ENCODE data around the gene TATDN2.
"Not testable (repeated sequence)": the region's sequence is repeated elsewhere in the genome, so short reads cannot be mapped to it uniquely, and the experiment has no call there.

The TATDN2 gene

DNA sequence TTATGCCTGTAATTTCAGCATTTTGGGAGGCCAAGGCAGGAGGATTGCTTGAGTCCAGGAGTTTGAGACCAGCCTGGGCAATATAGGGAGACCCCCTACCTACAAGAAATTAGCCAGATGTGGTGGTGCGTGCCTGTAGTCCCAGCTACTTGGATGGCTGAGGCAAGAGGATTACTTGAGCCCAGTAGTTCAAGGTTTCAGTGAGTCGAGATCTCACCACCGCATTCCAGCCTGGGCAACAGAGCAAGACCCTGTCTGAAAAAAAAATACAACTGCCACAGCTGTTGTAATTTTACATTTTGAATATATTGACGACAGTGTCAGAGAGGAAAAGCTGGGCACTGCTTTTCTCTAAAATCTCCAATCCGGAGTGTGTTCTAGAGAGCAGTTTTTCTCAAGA, 21.2 kb downstream of the TATDN2 start:
- no peak for DNase-seq (ENCODE audit: low read depth in 2 of 2)

DNA sequence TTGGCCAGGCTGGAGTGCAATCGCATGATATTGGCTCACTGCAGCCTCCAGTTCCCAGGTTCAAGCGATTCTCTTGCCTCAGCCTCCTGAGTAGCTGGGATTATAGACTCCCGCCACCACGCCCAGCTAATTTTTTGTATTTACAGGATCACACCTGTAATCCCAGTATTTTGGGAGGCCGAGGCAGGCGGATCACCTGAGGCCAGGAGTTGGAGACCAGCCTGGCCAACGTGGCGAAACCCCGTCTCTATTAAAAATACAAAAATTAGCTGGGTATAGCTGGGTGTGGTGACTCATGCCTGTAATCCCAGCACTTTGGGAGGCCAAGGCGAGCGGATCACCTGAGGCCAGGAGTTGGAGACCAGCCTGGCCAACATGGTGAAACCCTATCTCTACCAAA, 24.2 kb downstream of the TATDN2 start:
- DNase-seq (ENCODE audit: low read depth in 2 of 2) = not testable (repeated sequence)

DNA sequence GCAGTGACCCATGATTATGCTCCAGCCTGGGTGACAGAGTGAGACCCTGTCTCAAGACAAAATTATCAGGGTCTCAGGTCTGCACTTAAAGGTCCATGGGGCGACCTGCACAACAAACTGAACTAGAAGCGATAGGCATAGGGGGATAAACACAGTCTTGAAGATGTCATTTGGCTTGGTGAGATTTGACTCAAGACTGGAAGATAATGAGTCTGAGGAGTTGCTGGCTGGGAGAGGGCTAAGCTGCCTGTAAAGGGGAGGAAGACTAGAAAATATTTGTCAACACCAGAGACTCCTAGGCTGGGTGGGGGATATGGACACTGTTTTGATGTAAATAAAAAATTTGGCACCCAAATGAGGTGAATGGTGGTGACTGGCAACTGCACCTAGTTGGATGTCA, 24.7 kb downstream of the TATDN2 start:
- DNase-seq (ENCODE audit: low read depth in 2 of 2) = no peak

DNA sequence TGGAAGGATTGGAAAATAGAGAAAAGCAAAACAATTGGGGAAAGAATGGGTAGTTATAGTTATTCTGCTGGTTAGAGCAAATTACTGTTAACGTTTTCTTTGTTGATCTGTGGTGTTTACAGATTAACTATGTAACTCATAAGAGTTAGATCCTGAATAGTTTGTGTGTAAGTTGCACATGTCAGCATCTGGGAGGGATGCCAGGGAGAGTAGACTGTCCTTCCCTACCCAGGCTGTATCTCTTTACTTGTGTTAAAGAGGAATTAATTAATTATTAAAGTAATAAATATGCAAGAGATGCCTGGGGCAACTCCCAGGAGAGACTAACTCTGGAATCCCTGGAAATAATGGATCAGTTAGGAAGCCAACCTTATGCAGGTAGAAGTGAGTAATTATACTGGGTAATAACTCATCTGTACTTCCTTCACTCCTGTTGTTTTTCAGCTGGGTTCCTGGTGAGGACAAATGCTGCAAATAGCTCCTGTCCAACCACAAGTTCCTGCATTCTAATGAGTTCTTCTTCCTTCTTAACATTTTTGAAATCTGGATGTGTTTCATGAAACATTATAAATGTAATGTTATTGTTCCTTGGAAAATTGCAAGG, 25.5 kb downstream of the TATDN2 start:
- no peak for DNase-seq (ENCODE audit: low read depth in 2 of 2)

DNA sequence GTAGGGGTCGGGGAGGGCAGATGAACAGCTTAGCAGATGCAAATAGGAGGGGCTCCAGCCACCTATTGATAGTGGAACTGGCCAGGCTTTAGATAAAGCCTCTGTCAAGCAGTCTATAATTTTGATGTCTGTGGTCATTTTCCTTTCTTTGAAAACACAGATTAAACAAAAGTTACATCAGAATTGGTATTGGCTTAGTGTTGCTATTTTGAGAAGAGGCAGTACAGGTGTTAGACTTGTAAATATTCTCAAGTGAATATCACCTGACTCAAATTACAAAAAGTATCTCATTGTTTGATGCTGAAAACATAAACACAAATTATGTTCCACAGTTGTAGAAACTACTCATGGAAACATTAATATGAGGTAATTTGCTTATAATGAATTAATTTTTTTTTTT, 26.3 kb downstream of the TATDN2 start:
- no peak for DNase-seq (ENCODE audit: low read depth in 2 of 2)

DNA sequence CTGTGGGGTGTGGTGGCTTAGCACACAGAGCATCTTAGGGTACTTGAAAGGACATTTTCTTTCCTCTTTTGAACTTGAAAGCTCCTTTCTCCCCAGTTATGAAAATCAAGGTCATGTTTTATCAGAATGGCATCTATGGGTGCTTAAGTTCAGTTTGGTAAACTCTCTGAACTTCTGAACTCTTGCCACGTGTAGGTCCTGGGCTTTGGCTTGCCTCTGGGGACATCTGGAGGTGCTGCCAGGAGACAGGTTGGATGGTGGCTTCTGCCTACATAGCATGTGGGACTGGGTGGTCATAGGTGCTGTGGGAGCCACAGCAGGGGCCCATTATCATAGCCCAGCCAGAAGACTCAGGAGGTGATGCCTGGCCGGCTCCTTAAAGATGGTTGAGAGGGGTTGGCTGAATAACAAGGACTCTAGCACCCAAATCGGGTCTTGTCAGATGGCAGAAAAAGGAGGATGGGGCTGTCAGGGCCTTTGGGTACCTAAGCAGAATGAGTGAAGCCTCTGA, 28.9 kb downstream of the TATDN2 start:
- DNase-seq (ENCODE audit: low read depth in 2 of 2) = no peak

DNA sequence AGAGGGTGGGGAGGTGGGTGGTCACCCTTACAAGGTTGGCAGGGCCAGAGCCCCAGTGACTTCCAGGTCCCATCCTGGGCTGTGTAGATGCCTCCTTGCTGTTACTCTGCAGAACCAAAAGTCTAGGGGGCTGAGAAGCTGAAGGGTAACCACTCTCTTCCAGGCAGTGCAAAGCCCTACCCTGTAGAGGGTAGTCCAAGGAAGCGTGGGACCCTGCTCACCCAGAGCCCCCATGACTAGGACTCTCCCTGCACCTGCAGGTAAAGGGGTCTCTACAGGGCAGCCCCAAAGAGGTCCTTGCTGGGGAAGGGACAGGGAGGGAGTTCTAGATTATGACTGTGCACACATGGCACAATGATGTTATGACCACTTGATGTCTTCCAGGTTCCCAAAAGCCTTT, 30.2 kb downstream of the TATDN2 start:
- no peak for DNase-seq (ENCODE audit: low read depth in 2 of 2)

DNA sequence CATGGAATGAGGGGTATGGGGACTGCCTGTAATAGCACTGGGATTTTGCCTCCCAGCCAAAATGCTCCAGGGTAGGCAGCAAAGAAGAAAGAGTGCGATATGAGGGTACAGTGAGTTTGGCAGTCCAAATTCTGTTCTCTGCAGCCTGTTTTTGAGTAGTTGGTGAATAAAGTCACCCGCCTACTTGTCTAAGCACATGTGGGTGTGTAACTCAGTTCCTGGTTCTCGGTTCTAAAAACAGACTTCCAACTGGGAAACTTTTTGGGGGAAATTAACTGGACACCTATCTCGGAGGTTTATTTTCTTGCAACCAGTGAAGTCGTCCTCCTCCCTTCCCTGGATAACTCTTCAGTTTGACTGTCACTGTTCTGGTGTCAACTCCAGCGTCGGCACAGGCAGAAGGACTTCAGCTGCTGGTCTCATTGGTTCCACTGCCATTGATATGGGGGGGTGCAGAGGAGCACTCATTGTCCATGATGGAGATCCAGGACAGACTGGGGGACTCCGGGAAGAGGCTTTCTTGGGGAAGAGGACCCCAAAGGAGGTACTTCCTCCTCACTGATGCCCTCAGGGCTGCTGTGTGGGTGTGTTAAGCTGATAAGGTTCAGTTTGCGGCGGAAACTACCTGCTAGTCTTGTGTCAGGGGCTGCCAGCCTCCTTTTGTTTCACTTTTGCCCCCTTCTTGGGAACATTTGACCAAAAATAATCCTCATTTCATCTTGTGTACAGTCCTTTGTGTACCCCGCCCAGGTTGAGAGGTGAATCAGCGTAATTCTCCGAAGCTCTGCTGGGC, 31.3 kb downstream of the TATDN2 start:
- DNase-seq (ENCODE audit: low read depth in 2 of 2) = no peak

DNA sequence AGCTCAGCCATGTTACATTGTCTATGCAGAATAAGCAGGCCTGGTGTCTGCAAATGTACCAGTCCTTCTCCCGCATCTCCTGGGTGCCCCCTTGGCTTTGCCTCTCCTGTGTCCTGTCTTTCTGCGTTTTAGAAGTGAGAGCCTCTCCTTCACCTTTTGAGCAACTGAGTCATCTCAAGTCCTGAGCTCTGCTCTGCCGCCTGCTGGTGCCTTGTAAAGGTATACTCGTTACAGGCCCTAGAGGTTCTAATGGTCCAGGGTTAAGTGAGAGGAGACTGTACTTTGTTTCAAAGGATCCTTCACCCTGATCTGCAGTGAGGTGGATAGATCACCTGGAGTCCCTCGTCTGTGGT, 31.9 kb downstream of the TATDN2 start:
- DNase-seq (ENCODE audit: low read depth in 2 of 2) = no peak

DNA sequence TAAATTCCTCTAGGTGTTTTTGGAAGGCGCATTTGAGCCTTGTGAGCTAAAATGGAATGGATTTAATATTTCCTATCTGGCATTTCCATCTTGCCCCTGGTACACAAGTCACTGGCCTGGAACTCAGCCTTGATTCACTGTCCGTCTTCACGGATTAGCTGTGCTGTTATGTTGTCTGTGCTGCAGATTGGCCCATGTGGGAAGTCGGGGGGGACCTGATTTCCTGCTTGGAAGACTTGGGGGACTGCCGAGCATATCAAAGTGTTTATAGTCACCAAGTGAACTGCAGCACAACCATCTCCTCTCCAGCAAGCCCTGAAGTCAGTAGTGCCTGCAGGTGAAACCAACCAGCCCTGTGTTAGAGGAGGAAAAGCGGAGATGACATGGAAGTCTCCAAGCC, 32.3 kb downstream of the TATDN2 start:
- no peak for DNase-seq (ENCODE audit: low read depth in 2 of 2)

DNA sequence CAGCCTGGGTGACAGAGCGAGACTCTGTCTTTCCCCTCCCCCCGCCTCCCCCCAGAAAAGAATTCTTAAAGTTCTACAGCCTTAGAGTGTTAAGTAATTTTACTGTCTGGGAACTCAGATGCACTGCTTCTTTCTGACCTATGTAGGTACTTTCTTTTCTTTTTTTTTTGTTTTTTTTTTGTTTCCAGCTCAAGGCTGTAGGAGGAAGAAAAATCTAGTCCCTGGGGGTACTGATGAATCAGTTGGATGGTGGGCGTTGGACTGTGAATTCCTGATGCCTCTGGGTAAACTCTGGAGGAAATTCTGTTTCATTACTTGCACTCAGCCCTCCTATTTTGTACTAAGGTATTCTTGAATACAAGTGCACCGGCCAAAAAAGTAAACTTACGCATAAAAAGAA, 33.7 kb downstream of the TATDN2 start:
- no peak for DNase-seq (ENCODE audit: low read depth in 2 of 2)

DNA sequence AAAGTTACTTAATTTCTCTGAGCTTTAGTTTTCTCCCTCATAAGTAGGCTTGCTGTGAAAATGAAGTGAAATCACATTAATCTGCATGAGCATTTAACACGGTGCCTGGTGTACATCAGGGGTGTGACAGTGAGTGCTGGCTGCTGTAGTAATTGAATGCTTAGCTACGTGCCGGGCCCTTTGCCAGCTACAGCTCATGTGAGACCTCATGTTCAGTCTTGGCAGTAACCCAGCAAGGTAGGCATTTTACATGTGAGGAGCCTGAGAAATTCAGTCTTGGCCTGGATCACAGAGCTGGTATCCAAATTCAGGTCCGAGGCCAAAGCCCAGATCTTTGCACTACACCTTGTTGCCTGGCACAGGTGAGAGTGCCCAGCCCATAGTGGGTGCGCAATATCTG, 35.4 kb downstream of the TATDN2 start:
- no peak for DNase-seq (ENCODE audit: low read depth in 2 of 2)

DNA sequence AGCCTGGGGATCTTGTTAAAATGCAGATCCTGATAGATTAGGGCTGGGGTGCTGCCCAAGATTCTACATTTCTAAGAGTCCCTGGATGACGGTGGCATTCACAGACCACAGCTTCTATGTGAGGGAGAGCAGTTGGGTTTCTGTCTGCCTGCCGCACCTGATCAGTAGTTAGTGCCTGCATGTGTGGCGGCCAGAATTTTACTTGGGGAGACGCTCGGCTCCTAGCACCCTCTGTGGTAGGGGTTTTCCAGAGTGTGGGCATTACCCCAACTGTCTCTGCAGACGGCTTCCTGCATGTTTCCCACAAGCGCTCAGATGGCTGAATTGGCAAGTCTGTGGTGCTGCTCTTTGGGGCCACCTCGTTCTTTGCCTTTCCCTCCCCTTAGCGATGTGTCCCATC, 36.2 kb downstream of the TATDN2 start:
- DNase-seq (ENCODE audit: low read depth in 2 of 2) = peak in 1 of 2 donors; percentile 7

DNA sequence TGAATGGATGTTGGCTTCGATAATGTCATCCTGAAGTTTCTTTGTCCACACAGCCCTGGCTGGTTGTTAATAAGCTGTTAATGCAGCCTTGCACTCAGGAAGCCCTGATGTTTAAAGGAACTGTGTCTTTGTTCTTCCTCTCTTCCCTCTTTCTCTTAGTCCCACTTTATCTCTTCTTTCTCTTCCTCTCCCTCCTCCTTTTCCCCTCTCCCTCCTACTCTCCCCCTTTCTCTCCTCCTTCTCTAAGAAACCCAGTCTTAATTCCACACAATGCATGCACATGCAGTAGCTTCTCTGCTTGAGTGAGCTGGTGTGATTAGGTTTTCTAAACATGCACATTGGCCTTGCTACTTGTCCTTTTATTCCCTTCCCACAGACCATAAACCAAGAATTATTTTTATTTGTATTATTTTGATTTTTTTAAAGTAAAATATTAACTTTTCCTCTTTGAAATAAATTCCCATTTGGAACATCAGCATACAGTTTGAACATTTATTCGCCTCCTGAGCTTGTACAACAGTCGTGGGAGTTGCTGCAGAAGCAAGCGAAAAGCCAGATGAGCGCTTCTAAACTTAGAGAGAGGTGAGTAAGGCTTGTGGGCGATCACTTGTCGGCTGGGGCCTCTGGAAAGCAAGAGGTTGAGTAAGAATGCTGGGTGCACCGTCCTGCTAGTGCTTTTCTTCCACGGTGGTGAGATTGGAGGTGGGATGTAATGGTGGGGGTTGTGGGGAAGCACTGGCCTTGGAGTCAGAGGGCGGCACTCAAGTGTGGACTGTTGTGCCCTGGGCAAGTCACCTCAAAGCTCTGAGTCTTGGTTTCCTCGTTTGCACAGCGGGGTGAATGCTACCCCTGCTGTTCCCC, 37.2 kb downstream of the TATDN2 start:
- no peak for DNase-seq (ENCODE audit: low read depth in 2 of 2)

DNA sequence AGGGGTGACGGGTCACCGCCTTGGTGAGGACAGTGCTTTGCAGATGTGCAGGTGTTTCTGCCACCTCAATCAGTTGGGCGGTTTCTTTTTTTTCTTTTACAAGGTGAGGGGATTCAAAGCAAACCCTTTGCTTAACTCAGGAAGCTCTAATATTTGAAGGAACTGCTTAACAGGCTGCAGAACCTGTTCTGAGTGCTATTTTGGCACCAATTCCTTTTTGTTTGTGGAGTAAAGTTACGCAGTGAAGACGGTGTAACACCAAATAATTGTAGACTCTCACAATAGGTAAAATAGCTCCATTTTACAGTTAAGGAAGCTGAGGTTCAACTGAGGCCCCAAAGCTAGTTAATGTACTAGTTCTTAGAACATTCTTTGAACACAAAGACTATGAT, 37.9 kb downstream of the TATDN2 start:
- no peak for DNase-seq (ENCODE audit: low read depth in 2 of 2)

DNA sequence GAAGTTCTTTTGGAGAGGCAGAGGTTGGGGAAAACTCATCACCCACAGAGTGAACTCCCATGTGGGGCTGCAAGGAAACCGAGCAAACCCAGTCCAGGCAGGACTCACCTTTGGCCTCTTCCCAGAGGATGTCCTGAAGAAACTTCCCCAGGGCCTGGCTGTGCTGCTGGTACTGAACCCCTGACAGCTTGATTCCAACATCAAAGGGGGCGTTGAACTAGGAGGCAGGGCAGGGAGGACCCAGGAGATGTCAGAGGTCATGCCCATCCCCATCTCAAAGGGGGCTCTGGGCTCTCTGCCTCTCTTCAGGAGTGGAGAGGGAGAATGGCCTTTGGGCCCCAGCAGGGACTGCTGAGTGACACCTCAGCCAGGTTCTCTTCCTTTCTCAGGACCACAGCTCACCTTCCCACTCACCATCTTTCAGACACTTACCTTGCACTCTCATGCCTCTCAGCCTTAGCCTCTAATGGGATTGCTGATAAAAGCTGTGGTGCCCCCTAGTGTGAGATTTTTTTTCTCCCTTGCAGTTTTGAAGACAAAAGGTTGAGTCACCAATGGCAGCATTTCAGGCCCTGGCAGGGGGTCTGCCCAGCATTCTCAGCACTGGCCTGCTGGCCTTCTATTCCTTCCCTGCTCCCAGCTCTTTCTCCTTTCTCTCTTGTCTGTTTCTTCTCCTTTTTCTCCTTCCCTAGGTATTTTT, 38.5 kb downstream of the TATDN2 start:
- no peak for DNase-seq (ENCODE audit: low read depth in 2 of 2)

DNA sequence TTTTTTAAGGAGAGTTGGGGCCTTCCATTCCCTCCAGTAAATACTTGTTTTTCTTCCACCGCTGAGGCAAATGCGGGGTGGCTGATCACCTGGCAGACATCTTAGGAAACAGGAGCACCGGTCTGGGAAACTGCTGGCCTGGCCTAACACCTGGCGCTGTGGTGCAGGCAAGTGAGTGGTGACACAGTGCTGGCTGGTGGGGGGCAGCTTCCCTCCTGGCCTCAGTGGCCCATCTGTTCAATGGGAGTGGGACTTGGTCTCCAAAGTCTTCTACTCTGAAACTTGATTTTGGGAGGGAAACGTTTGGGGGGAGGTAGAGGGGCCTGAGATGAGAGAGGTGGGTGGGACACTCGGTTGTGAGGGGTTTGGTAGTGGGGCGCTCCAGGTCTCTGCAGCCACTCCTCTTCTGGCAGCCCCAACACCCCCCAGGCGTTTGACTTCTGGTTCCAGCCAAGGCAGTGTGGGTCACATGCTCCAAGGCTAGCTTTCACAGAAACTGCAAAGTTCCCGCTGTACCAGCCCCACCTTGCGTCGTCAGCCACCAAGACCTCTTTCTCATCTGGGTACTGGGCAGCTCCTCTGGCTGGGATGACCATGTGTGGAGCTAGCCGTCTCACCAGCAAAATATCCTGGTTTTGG, 39.8 kb downstream of the TATDN2 start:
- no peak for DNase-seq (ENCODE audit: low read depth in 2 of 2)

DNA sequence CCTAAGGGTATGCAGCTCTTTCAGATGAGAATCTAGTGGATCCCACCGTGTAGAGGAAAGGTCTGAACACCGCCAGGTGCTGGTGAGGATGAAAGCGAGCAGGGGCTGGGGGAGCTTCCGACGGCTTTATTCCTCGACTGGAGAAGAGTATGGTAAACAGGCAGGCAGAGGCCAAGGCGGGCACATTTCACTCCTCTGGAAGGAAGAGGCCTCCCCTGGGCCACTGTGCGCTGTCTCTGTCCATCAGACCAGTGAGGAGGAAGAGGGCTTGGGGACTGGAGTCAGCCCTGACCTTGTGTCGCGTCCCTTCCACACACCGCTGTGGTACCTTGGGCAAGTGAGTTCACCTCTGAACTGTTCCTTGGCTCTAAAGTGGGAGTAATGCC, 40.3 kb downstream of the TATDN2 start:
- no peak for DNase-seq (ENCODE audit: low read depth in 2 of 2)

DNA sequence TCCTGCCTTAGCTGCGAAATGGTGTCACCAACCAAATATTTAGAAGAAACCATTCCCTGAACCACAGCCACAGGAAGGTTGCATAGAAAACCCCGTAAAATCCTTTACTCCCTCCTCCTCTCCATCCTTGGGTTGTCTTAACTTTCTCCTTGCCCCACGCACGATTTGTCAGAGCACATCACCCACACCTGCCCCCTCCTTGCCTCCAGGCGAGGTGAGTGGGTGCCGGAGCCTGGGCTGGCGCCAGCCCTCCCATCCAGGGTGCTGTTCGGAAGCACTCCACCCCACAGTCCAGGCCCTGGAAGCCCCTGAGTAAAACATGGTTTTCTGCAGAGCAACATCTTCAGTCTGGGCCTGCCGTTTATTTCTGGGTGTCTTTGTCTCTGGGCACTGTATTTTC, 40.8 kb downstream of the TATDN2 start:
- DNase-seq (ENCODE audit: low read depth in 2 of 2) = no peak

DNA sequence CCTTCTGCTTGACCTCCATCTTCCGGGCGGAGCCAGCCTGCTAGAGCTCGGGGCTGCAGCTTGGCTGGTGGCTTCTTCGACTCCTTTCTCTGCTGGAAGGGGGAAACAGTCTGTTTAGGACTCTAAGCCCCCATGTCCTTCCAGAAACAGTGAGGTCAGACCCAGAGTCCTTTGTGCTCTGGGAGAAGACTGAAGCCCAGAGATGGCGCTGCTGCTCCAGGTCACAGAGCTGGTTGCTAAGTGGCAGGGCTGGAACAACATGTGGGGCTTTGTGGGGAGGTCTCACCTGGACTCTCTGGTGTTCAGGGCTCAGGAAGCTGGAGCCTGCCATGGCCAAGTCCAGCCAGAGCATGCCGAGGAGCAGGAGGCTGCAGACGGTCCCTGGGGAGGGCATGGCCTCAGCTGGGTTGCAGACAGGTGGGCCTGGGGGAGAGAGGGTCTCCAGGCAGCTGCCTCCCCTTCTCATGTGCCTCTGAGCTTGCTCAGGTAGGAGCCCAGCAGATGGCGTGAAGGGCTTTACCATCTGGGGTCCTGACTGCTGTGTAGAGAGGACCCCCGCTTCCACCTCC, 41.6 kb downstream of the TATDN2 start:
- DNase-seq (ENCODE audit: low read depth in 2 of 2) = no peak

DNA sequence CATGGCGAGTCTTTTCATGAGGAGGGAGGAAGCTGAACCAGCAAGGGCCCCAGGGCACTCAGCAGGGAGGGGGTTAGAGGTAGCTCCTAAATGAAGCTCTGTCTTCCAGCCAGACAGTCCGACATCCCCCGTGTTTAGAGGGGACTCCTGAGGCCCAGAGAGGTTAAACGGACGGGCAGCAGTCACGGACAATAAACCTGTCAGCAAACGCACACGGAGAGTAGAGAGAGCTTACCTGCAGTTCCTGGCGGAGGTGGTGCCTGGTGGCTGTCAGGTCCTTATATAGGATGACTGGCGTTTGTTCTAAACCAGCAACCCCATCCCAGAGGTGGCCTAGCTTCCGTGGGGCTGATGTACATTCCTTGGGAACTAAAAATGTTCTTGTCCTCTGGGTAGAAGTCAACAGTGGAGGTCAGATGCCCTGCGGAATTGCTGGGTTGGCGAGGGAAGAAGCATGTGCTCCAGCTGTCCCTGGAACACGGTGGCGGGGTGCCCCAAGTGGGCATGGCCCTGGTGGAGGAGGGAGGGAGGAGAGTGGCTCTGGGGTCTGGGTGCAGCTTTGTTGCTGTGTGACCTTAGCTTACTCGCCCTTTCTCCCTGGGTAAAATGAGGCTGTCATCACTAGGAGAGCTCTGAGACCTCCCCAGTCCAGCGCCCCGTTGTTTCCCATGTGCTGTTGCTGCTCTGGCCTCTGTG, 42.4 kb downstream of the TATDN2 start:
- DNase-seq (ENCODE audit: low read depth in 2 of 2) = no peak

Data from stimulated activated CD4-positive, alpha-beta T cell treated with anti-CD3 and anti-CD28 coated beads, Interleukin-1b, Interleukin-23, amount 100 ng/mL, for 1 hour (primary cell).